Epithelial cell of esophagus (primary cell): ENCODE results near the gene MAGEA9.
"Not testable (repeated sequence)": the region's sequence is repeated elsewhere in the genome, so short reads cannot be mapped to it uniquely, and the experiment has no call there.

Experiments used
- DNase-seq: peaks from one replicate; pipeline ENCODE4 v3.0.0; 2010; ENCODE audit warnings: low read depth
- H3K4me3 ChIP-seq: 2 replicates; pipeline ENCODE4 v1.5.1; 2011; ENCODE audit warnings: mild to moderate bottlenecking, low read length, control low read depth
- CTCF ChIP-seq: IDR thresholded peaks from 2 replicates; pipeline ENCODE4 v1.5.1; 2011; ENCODE audit warnings: low read depth, mild to moderate bottlenecking, low read length, control low read depth, inconsistent platforms; ENCODE audit not compliant: insufficient read depth; ENCODE audit errors: missing control alignments

Gene MAGEA9

GRCh38 chrX:149762696-149763614, 18.8 kb upstream of the MAGEA9 start:
- no peak for DNase-seq
- no peak overlapping the region for H3K4me3 ChIP-seq
- no peak for TF ChIP-seq CTCF

GRCh38 chrX:149770344-149770743, 11.4 kb upstream of the MAGEA9 start:
- not testable (repeated sequence) for H3K4me3 ChIP-seq, DNase-seq

GRCh38 chrX:149773026-149773425, 8.7 kb upstream of the MAGEA9 start:
- DNase-seq, H3K4me3 ChIP-seq: not testable (repeated sequence)

- not testable (repeated sequence) for DNase-seq
Observed at GRCh38 chrX:149773768-149774167, 8.0 kb upstream of the MAGEA9 start, which contains the start of gene HSFX1. TSS of gene HSFX1 (plus strand) at chrX:149774068. CDS start at chrX:149774682, 614 bp downstream.

GRCh38 chrX:149777999-149778398, 3.7 kb upstream of the MAGEA9 start:
- not testable (repeated sequence) for DNase-seq, H3K4me3 ChIP-seq

More at GRCh38 chrX:149773768-149774167, 8.0 kb upstream of the MAGEA9 start, which contains the start of gene HSFX1:
- H3K4me3 ChIP-seq = not testable (repeated sequence)

GRCh38 chrX:149795531-149795930, 13.8 kb downstream of the MAGEA9 start:
- DNase-seq, H3K4me3 ChIP-seq: not testable (repeated sequence)

- DNase-seq = no peak
- no peak overlapping the region for H3K4me3 ChIP-seq
- no peak for TF ChIP-seq CTCF
Observed at GRCh38 chrX:149799095-149799714, 17.5 kb downstream of the MAGEA9 start.

GRCh38 chrX:149799938-149800337, 18.2 kb downstream of the MAGEA9 start:
- no peak for TF ChIP-seq CTCF
- no peak for DNase-seq
- no peak overlapping the region for H3K4me3 ChIP-seq

- no peak for TF ChIP-seq CTCF
- H3K4me3 ChIP-seq = no peak overlapping the region
- DNase-seq = no peak
Observed at GRCh38 chrX:149803458-149804062, 21.8 kb downstream of the MAGEA9 start.
